Dendritic cell treated with granulocyte-macrophage colony-stimulating factor and Interleukin-4, amounts not matched to agents 40 ng/mL and 50 ng/mL, for 4 days (primary cell): ENCODE measurements around the gene PJA1.

Experiments
- H3K27ac Mint-ChIP-seq: one replicate; pipeline ENCODE4 v1.8.0; 2022; ENCODE audit warnings: mild to moderate bottlenecking, mixed read lengths
- H3K27me3 Mint-ChIP-seq: one replicate; pipeline ENCODE4 v1.8.0; 2022; ENCODE audit warnings: mild to moderate bottlenecking, mixed read lengths
- H3K36me3 Mint-ChIP-seq: one replicate; pipeline ENCODE4 v1.8.0; 2022; ENCODE audit warnings: low read depth, mixed read lengths
- H3K4me1 Mint-ChIP-seq: one replicate; pipeline ENCODE4 v1.8.0; 2022; ENCODE audit warnings: low read depth, mixed read lengths
- H3K4me3 Mint-ChIP-seq: one replicate; pipeline ENCODE4 v1.8.0; 2022; ENCODE audit warnings: mild to moderate bottlenecking, moderate library complexity, mixed read lengths
- H3K9me3 Mint-ChIP-seq: one replicate; pipeline ENCODE4 v1.8.0; 2022; ENCODE audit warnings: mixed read lengths
- intact Hi-C: fragments of 100-400 bp; cut with micrococcal nuclease; formaldehyde crosslinking; loops from one replicate; pipeline ENCODE4 v1.15.0; 2022

Gene PJA1

DNA sequence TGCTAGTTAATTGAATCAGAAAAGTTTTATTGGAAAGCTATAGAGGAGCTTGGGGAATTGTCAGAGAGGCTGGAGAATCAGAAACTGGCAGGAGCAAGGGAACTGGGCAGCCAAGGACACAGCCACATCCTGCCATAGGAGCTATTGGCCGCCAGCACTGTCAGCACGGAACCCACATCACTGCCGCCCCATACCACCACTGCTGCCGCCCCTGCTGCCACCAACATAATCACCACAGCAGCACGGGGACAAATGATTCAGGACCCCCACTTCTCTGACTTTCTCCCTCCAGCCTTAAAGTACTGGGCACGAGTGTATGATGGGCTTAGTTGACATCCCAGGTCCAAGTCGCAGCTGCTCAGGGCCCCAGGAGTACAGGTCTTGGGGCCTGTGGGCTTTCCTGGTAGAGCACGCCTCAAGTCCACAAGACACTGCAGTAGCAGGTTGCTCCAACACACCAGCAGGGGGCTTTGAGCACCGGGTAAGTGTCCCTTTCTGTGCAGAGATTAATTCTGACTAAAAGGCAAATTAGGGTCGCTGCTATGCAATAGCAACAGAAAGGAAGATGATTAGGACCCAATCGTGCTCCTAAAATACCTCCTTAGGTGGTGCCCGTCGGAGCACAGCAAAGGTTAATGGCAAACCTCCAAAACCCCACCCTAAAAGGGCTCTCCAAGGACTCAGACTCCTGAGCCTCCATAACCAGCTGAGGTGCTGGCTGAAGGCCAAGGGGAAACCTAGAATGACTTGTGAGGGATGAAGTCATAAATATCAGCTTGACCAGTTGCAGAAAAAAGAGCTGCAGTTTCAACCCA lies 6.9 kb downstream of the PJA1 start:
- Mint-ChIP-seq H3K4me1 (peaks cover under 1% of the 10 kb centered on the region), H3K36me3 (peaks cover 20% of the 10 kb centered on the region), H3K27ac (no peak overlapping the region), H3K27me3 (no peaks in the 10 kb centered on the region), H3K4me3 (no peak overlapping the region), H3K9me3 (no peaks in the 10 kb centered on the region)
- intact Hi-C loops: no loop called here

DNA sequence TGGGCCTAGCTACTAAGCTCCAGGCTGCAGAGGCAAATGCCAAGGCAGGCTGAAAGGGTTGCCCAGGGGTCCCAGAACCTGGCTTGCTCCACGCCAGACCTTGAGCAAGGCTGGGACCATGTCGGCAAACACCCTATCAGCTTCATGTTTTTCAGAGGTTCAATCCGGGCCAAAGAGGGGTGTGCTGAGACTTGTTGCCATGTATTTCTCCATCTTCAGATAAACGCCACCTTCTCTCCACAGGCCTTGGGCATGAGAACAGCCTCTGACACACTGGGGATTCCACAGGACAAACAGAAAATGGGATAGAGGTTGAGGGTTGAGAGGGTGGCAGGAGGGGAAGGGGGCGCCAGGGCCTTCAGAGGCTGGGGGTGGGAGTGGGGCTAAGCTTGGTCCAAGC lies 8.6 kb downstream of the PJA1 start:
- H3K27me3 Mint-ChIP-seq: no peaks in the 10 kb centered on the region
- H3K9me3 Mint-ChIP-seq: no peaks in the 10 kb centered on the region
- no peaks in the 10 kb centered on the region for H3K4me1 Mint-ChIP-seq
- intact Hi-C loops: no loop called here
- no peak overlapping the region for H3K4me3 Mint-ChIP-seq
- H3K27ac Mint-ChIP-seq: no peak overlapping the region
- peaks cover 5% of the 10 kb centered on the region for H3K36me3 Mint-ChIP-seq

DNA sequence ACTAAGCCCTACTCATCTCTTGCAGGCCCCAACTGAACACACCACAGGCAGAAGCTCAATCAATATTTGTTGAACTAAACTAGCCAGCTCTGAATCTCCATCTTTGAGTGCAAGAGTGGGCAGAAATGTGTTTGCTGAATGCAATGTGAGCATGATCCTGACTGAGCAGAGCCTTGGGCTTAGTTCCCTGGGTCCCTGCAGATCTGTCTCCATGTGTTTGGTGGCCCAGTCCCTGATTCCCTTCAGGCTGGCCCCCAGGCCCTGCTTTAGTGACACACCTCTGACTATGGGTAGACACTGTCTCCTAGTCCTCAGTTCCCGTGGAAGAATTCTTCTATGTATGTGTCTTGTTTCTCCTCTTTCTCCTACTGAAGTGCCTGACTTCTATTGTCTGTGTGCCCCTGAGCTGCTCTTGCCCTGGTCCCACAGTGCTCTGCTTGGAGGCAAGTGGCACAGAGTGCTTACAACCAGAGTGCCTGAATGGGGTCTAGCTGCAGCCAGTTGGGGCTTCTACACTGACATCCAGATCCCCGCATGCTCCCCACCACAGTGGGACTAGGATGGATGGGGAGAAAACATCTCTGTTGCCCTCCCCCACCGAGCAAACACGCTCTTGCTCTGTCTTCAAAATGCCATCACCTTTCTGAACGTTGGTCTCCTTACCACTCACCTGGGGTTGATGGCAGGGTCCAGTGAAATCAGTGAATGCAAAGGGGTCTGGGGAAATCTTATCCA lies 9.3 kb downstream of the PJA1 start:
- no peaks in the 10 kb centered on the region for H3K36me3 Mint-ChIP-seq
- H3K27ac Mint-ChIP-seq: no peak overlapping the region
- no peaks in the 10 kb centered on the region for H3K9me3 Mint-ChIP-seq
- no peak overlapping the region for H3K4me3 Mint-ChIP-seq
- intact Hi-C loops: no loop called here
- peaks cover 4% of the 10 kb centered on the region for H3K27me3 Mint-ChIP-seq
- peaks cover 4% of the 10 kb centered on the region for H3K4me1 Mint-ChIP-seq

DNA sequence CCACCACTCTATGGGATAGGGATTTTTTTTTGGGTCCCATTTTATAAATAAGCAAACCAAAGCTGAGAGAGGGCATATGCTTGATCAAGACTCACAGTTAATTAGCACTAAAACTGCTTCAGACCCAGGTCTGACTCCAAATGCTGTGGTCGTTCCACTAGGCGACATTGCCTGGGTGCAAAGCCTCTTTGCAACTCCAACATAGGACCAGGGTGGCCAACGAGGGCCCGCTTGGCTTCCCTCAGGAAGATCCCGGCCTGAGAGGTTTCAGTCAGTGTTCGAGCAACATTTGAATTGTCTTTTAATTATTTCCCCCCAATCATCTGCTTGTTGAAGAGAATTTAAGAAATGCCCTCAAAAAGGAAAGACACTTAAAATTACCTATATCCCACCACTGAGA lies 11.2 kb downstream of the PJA1 start:
- no peak overlapping the region for H3K4me3 Mint-ChIP-seq
- intact Hi-C loops: no loop called here
- H3K27ac Mint-ChIP-seq: no peak overlapping the region
- H3K4me1 Mint-ChIP-seq: peaks cover 5% of the 10 kb centered on the region
- no peaks in the 10 kb centered on the region for H3K36me3 Mint-ChIP-seq
- H3K9me3 Mint-ChIP-seq: no peaks in the 10 kb centered on the region
- H3K27me3 Mint-ChIP-seq: peaks cover 14% of the 10 kb centered on the region

DNA sequence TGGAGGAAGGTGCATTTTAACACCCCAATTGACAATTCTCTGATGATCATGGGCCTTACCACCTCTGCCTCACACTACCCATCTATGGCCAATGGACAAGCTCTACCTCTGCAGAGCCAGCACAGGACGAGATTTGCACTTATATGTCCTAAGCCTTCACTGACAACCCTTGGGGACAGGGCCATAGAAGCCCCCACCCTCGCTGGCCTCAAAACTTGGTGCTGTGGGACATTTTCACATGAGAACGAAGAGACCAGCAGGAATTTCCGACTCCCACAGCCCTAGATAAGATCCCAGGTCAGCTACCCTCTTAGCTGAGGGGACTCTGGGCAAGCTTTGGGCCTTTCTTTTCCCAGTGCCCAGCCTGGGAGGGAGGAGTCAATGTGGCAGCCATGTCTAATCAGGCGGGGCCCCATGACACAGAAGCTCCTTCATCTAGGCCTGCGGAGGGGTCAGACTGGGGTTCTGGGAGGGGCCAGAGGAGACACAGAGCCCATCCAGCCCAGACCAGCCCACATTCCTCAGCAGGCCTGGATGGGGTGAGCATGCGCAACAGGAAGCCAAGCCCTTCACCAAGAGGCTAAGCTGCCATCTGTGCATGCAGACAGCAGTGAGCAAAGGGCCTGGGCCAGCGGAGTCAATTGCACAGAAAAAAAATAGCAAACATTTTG lies 12.1 kb downstream of the PJA1 start:
- Mint-ChIP-seq H3K36me3 (no peaks in the 10 kb centered on the region), H3K27me3 (peaks cover 17% of the 10 kb centered on the region), H3K9me3 (no peaks in the 10 kb centered on the region), H3K27ac (no peak overlapping the region), H3K4me3 (no peak overlapping the region), H3K4me1 (peaks cover 5% of the 10 kb centered on the region)
- intact Hi-C loops: no loop called here

DNA sequence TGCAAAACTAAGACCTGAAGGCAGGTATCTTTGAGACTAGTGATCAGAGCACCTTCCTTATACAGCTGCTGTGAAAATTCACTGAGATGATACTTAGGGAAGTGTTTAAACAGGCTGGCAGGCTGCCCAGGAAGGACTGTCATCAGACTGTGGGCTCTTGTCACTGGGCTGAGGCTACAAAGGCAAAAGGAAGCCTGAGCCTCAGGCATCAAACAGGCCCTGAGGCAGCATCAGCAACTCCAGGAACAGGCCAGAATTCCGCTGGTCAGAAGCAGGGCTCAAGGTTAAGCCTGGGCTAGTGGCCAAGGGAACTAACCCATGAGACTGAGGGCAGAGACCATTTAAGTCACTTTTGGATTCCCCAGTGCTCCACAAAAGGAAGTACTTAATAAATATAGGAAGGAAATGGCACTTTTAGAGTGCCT lies 12.8 kb downstream of the PJA1 start:
- H3K9me3 Mint-ChIP-seq: no peaks in the 10 kb centered on the region
- peaks cover 17% of the 10 kb centered on the region for H3K27me3 Mint-ChIP-seq
- peaks cover 5% of the 10 kb centered on the region for H3K4me1 Mint-ChIP-seq
- H3K4me3 Mint-ChIP-seq: no peak overlapping the region
- intact Hi-C loops: no loop called here
- H3K36me3 Mint-ChIP-seq: no peaks in the 10 kb centered on the region
- H3K27ac Mint-ChIP-seq: peak overlapping the region; percentile 30

DNA sequence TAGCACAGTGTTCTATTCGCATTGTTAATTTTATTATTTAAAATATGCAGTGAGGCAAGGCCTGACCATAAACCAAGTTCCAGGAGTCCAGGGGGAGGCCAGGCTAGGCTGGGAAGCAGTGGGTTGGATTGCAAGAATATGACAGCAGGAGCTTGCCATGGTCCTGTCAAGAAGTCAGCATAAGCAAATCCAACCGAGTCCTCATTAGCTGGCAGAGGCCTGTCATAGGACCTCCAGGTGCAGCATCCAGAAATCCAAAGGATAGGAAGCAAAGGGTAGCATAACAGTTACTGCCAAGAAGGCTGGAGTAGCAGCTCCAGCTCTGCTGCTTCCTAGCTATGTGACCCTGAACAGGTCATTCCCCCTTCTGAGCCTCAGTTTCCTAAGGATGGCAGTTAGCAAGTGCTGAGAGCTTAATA lies 13.4 kb downstream of the PJA1 start:
- no peaks in the 10 kb centered on the region for H3K9me3 Mint-ChIP-seq
- peaks cover 17% of the 10 kb centered on the region for H3K27me3 Mint-ChIP-seq
- no peaks in the 10 kb centered on the region for H3K36me3 Mint-ChIP-seq
- H3K27ac Mint-ChIP-seq: no peak overlapping the region
- no peak overlapping the region for H3K4me3 Mint-ChIP-seq
- peaks cover 5% of the 10 kb centered on the region for H3K4me1 Mint-ChIP-seq
- intact Hi-C loops: no loop called here

DNA sequence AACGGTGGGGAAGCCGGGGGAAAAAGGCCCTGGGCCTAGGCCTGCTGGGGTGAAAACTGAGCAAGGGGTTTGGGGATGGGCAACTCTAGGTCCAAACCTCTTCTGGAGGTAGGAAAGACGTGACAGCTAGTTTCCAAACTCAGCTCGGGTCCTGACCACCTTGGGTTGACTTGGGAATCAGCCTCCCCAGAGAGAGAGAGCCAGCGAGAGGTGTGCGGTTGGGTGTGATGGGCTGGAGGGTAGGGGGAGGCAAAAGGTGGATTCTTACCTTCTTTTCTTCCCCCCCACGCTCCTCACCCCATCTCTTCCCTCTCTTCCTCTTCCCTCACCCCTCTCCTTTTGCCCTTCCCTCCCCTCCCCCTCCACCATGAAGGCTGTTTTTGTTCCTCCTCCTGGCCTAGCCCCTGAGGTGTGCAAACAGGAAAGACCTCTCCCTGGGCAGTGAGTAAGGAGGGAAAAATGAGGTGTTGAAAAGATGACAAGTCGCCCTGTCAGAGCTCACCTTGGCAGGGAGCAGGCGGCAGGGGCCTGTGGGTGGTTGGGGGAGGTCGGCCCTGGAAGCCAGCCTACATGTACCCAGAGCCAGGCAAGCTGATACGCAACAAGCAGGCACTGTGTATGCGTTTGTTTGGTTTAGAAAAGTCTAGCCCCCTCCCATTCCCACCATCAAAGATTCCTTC lies 14.8 kb downstream of the PJA1 start:
- Mint-ChIP-seq H3K4me3 (no peak overlapping the region), H3K27me3 (peaks cover 17% of the 10 kb centered on the region), H3K27ac (no peak overlapping the region), H3K4me1 (peaks cover 5% of the 10 kb centered on the region), H3K9me3 (no peaks in the 10 kb centered on the region), H3K36me3 (no peaks in the 10 kb centered on the region)
- intact Hi-C loops: no loop called here

DNA sequence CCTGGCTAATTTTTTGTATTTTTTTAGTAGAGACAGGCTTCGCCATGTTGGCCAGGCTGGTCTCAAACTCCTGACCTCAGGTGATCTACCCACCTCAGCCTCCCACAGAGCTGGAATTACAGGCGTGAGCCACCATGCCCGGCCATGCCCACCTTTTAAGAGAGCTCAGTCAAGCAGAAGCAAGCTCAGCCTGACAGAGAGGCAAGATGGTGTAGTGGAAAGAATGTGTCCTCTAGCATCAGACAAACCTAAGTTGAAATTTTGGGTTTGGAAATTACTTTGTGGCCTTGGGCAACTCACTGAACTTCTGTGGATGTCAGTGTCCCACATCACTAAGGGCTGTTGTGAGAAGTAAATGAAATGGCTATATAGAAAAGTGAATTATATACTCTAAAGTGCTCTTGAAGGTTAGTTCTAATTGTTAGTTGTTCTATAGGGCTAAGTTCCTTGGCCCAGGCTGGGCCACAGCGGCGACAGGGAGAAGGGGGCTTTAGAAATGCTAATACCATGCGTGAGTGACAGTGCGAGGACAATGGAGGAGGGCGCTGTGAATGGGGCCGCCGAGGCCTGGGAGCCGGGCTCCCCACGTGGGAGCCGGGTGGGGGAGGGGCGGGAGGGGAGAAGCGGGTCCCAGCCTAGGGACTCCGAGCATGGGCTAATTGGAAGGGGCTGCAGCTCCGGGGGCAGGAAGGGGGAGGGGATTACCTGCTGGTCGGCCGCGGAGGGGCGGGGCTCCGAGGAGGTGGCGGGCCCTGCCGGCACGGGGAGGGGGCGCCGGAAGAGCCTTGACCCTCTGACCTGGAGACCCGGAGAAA lies 15.6 kb downstream of the PJA1 start:
- Mint-ChIP-seq H3K4me3 (no peak overlapping the region), H3K4me1 (peaks cover 5% of the 10 kb centered on the region), H3K27ac (no peak overlapping the region), H3K9me3 (no peaks in the 10 kb centered on the region), H3K27me3 (peaks cover 17% of the 10 kb centered on the region), H3K36me3 (no peaks in the 10 kb centered on the region)
- intact Hi-C loops: no loop called here

DNA sequence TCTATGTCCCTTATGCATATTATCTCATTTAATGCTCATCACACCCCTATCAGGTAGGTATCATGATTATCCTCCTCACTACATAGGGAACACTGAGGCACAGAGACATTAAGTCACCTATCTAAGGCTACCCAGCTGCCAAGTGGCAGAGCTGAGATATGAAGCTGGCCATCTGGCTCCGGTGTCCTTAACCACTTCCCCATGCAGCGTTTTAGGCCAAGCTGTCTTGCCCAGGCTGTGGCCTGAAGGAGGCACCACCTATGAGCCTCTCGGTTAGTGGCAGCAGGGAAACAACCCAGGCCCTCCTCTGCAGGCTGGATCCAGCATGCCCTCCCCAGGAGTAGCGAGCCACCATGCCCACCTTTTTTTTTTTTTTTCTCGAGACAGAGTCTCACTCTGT lies 16.3 kb downstream of the PJA1 start:
- peaks cover 5% of the 10 kb centered on the region for H3K4me1 Mint-ChIP-seq
- peaks cover 17% of the 10 kb centered on the region for H3K27me3 Mint-ChIP-seq
- H3K27ac Mint-ChIP-seq: no peak overlapping the region
- intact Hi-C loops: no loop called here
- H3K36me3 Mint-ChIP-seq: no peaks in the 10 kb centered on the region
- no peaks in the 10 kb centered on the region for H3K9me3 Mint-ChIP-seq
- no peak overlapping the region for H3K4me3 Mint-ChIP-seq

DNA sequence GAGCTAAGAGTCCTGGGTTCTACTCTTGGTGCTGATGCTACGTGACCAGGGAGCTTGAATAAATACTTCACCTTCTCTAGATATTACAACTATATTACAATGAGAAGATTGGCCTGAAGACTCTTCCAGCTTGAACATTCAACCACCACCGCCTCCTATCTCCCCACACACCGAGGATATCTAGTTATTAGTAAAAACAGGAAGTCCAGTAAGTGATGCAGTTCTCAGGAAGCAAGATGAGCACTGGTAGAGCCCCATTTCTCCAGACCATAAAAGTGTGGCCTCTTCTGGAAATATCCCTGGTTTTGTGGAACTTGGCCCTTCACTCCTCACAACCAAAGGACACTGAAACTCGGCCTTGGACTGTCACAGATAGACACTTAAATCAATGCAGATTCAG lies 18.5 kb downstream of the PJA1 start:
- H3K9me3 Mint-ChIP-seq: no peaks in the 10 kb centered on the region
- H3K36me3 Mint-ChIP-seq: no peaks in the 10 kb centered on the region
- peaks cover 5% of the 10 kb centered on the region for H3K4me1 Mint-ChIP-seq
- H3K27me3 Mint-ChIP-seq: peaks cover 17% of the 10 kb centered on the region
- H3K27ac Mint-ChIP-seq: no peak overlapping the region
- H3K4me3 Mint-ChIP-seq: no peak overlapping the region
- intact Hi-C loops: no loop called here

DNA sequence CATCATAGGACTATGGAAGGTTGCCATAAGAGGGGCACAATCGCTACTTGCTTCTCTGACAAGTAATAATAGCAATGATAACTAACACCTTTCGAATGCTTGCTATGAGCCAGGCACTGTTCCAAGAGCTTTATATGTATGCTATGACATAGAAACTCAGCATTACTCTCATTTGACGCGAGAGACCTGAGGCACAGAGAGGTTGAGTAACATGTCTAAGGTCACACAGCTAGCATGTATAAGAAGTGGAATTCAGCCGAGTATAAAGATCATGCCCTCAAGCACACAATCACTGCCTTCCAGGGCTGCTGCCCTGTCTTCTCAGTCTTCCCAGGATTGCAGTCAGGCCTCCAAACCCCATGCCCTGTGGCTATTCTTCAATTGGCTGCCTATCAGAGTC lies 19.5 kb downstream of the PJA1 start:
- no peaks in the 10 kb centered on the region for H3K4me1 Mint-ChIP-seq
- no peaks in the 10 kb centered on the region for H3K9me3 Mint-ChIP-seq
- no peak overlapping the region for H3K4me3 Mint-ChIP-seq
- no peak overlapping the region for H3K27ac Mint-ChIP-seq
- peaks cover 13% of the 10 kb centered on the region for H3K27me3 Mint-ChIP-seq
- no peaks in the 10 kb centered on the region for H3K36me3 Mint-ChIP-seq
- intact Hi-C loops: no loop called here
